Measurements from ENCODE around the gene BCAT1. TPM values are rescaled to one million over a fixed set of nuclear protein-coding genes. Genes with fewer than 3 reads are reported as not detected.
"Not testable (repeated sequence)": the region's sequence is repeated elsewhere in the genome, so short reads cannot be mapped to it uniquely, and the experiment has no call there.

Gene BCAT1
- total and polyA plus RNA-seq, 9 of the 15 experiments (the other 6 are each of a cell fraction or from before 2014, with no cell fraction given) = 38.5 to 157 (median 66.8) TPM

DNA sequence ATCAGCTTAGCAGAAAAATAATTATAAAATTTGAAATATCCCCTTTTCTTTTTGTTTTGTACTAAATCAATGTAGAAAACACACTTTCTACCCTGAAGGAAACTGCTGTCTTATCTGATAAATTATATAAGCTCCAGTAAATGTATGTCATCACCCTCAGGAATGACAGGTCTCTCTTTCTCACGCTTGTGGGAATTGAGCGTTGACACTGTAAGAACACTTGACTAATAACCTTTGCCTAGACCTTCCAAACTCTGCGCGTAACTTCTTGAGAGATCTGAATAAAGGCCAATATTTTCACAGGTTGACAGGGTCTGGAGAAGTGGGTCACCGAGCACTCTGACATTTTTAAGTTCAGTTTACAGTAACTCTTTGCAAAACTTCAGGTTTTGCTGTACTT, 138.5 kb downstream of the BCAT1 start (continued):
- TF ChIP-seq ZNF274 (IDR thresholded peaks at IDR 0.05; ENCODE audit: borderline replicate concordance, low read depth, low read length) (no peak), MEIS2 (IDR thresholded peaks at IDR 0.05; ENCODE audit: partially characterized antibody) (peak; percentile 65), POLR2AphosphoS2 (IDR thresholded peaks at IDR 0.05; ENCODE audit: low read length) (peak; percentile 48; the same call in 1 of the 2 replicates)

- POLR2A ChIA-PET; H3K4me3 ChIP-seq; H3K9ac ChIP-seq (ENCODE audit: insufficient read depth in 1 of 2, low read depth in 2 of 2, low read length in 2 of 2); H3K79me2 ChIP-seq (ENCODE audit: control insufficient read depth, insufficient read depth, low read length); in situ Hi-C loops (cut with MboI); BruUV-seq (replicated peaks); H3K27ac ChIP-seq (ENCODE audit: extremely low read depth, low read depth, low read length); H3K27me3 ChIP-seq (ENCODE audit: control insufficient read depth in 2 of 2, insufficient read depth in 2 of 2, low read length in 2 of 2); H3K9me1 ChIP-seq (ENCODE audit: control insufficient read depth, insufficient read depth, low read length); FAIRE-seq; intact Hi-C loops (cut with micrococcal nuclease); ATAC-seq; H3K36me3 ChIP-seq (ENCODE audit: control insufficient read depth, insufficient read depth, low read length); DNase-seq (ENCODE audit: extremely low read depth in 1 of 4, low spot score in 3 of 4); H3K4me2 ChIP-seq (ENCODE audit: insufficient read depth, low read length); H2AFZ ChIP-seq (ENCODE audit: low read depth, low read length); CTCF ChIA-PET (ENCODE audit: low intra/inter-chr PET ratio); H4K20me1 ChIP-seq (replicated peaks; ENCODE audit: control insufficient read depth, insufficient read depth, low read length); H3K9me3 ChIP-seq (replicated peaks; ENCODE audit: control insufficient read depth, insufficient read depth, low read depth, low read length); H3K4me1 ChIP-seq (replicated peaks in 1 of 2; ENCODE audit: control insufficient read depth in 2 of 2, insufficient read depth in 2 of 2, low read length in 2 of 2): not testable (repeated sequence)
- WGBS (ENCODE audit: insufficient coverage, low coverage, missing lambda C conversion rate) = 92% methylated on average over 1 of the region's 1 CpG
- peak; percentile 35 for TF ChIP-seq RBM25 (IDR thresholded peaks at IDR 0.05; ENCODE audit: low read depth, low read length, severe bottlenecking)
- 0 out of 2 replicates have a peak, but pooled peaks have one; percentile 62 for TF ChIP-seq POLR2AphosphoS2 (IDR thresholded peaks at IDR 0.05; ENCODE audit: low read length)
- peak; percentile 90 for TF ChIP-seq ZNF146 (CRISPR knock-in tag; IDR thresholded peaks at IDR 0.05; ENCODE audit: unreplicated experiment)
- TF ChIP-seq POLR2A (conservative IDR thresholded peaks at IDR 0.05) = 0 out of 2 replicates have a peak, but pooled peaks have one; percentile 34
- peak; percentile 38; the same call in 1 of the 2 replicates for TF ChIP-seq SUPT5H (IDR thresholded peaks at IDR 0.05)
Measured at GRCh38 chr12:24809306-24809705, 139.6 kb downstream of the BCAT1 start.
